H1 (cell line): ENCODE measurements around the gene ADPGK. TPM values are rescaled to one million over a fixed set of nuclear protein-coding genes. Genes with fewer than 3 reads are reported as not detected.

Source experiments
- CTCF ChIA-PET: fragments of 300-600 bp; sonication (Branson Sonifier 250); formaldehyde crosslinking; loops from one replicate; lab custom pipeline; 2021; ENCODE audit not compliant: partially characterized antibody; lab: Charles Lee
- POLR2A ChIA-PET: fragments of 300-600 bp; sonication (Branson Sonifier 250); formaldehyde crosslinking; loops from one replicate; lab custom pipeline; 2021; ENCODE audit warnings: inconsistent platforms; ENCODE audit not compliant: partially characterized antibody; lab: Charles Lee
- DNase-seq, 2 experiments: peaks; one replicate each; pipeline versions ENCODE4 v3.0.0 to v3.0.0-alpha.2; 2010 to 2022; ENCODE audit warnings: low spot score in 2 of 2, low read depth in 1 of 2, mixed read lengths in 1 of 2
- FAIRE-seq: peaks from 2 replicates; lab custom pipeline; 2011; peaks lifted over from hg19 to GRCh38; lab: Jason Lieb, UNC
- H2AFZ ChIP-seq: 2 replicates; pipeline ENCODE4 v1.8.1; 2012; ENCODE audit warnings: low read length, inconsistent platforms
- H2AK5ac ChIP-seq: 2 replicates; pipeline ENCODE4 v1.6.1; 2013; ENCODE audit warnings: low read depth, low read length
- H2BK120ac ChIP-seq: replicated peaks from 2 replicates; pipeline ENCODE3; 2013; ENCODE audit warnings: low read depth, low read length, inconsistent platforms
- H2BK12ac ChIP-seq: 2 replicates; pipeline ENCODE4 v1.6.1; 2013; ENCODE audit warnings: low read depth, low read length
- H2BK15ac ChIP-seq: 2 replicates; pipeline ENCODE4 v1.6.1; 2013; ENCODE audit warnings: low read length
- H2BK20ac ChIP-seq: 2 replicates; pipeline ENCODE4 v1.6.1; 2013; ENCODE audit warnings: low read length
- H2BK5ac ChIP-seq: 2 replicates; pipeline ENCODE4 v1.6.1; 2013; ENCODE audit warnings: low read depth, low read length
- H3K14ac ChIP-seq: 2 replicates; pipeline ENCODE4 v1.6.1; 2013; ENCODE audit warnings: inconsistent platforms; ENCODE audit not compliant: insufficient read length
- H3K18ac ChIP-seq: 2 replicates; pipeline ENCODE4 v1.6.1; 2013; ENCODE audit warnings: low read length; ENCODE audit errors: extremely low read depth
- H3K23ac ChIP-seq: 2 replicates; pipeline ENCODE4 v1.6.1; 2013; ENCODE audit warnings: inconsistent platforms; ENCODE audit not compliant: insufficient read length
- H3K23me2 ChIP-seq: 2 replicates; pipeline ENCODE4 v1.6.1; 2013; ENCODE audit warnings: low read depth, low read length
- H3K27ac ChIP-seq: 2 replicates; pipeline ENCODE4 v1.6.1; 2011; ENCODE audit warnings: low read depth, low read length, inconsistent platforms
- H3K27me3 ChIP-seq, 4 experiments: replicated peaks in 1 of 4; 1 replicate in 1 of 4; 2 replicates in 3 of 4; pipeline versions ENCODE4 v1.6.1 to v1.8.1; 2011 to 2013; ENCODE audit warnings: low read length in 3 of 4, mild to moderate bottlenecking in 3 of 4, inconsistent platforms in 2 of 4, mixed read lengths in 2 of 4, moderate library complexity in 1 of 4; ENCODE audit not compliant: control insufficient read depth in 3 of 4, insufficient read depth in 3 of 4; ENCODE audit errors: extremely low read depth in 1 of 4
- H3K36me3 ChIP-seq, 4 experiments: 2 replicates each; pipeline versions ENCODE4 v1.6.1 to v1.8.1; 2011 to 2013; ENCODE audit warnings: mild to moderate bottlenecking in 4 of 4, low read length in 3 of 4, moderate library complexity in 2 of 4, control low read depth in 1 of 4, inconsistent platforms in 1 of 4; ENCODE audit not compliant: insufficient read depth in 4 of 4, control insufficient read depth in 2 of 4
- H3K4ac ChIP-seq: replicated peaks from 2 replicates; pipeline ENCODE3; 2013; ENCODE audit warnings: low read length, low read depth, mixed read lengths, inconsistent platforms; ENCODE audit not compliant: insufficient read length
- H3K4me1 ChIP-seq, 4 experiments: replicated peaks in 1 of 4; 1 replicate in 1 of 4; 2 replicates in 3 of 4; pipeline versions ENCODE4 v1.6.1 to v1.8.1; 2011 to 2013; ENCODE audit warnings: low read length in 3 of 4, inconsistent platforms in 2 of 4, mixed read lengths in 1 of 4; ENCODE audit not compliant: insufficient read depth in 4 of 4, control insufficient read depth in 3 of 4
- H3K4me2 ChIP-seq, 2 experiments: 2 replicates each; pipeline versions ENCODE4 v1.6.1 to v1.8.1; 2011 to 2013; ENCODE audit warnings: low read depth in 2 of 2, low read length in 2 of 2, control low read depth in 1 of 2, inconsistent platforms in 1 of 2, mild to moderate bottlenecking in 1 of 2; ENCODE audit not compliant: insufficient read depth in 1 of 2
- H3K4me3 ChIP-seq, 4 experiments: fragments of 200-600, 300-600 bp in 1 of 4; sonication (generic), shearing (Covaris generic), sonication (Bioruptor Twin) in 1 of 4; 2 replicates each; pipeline versions ENCODE4 v1.5.1 to v1.8.1; 2011 to 2016; ENCODE audit warnings: low read length in 4 of 4, low read depth in 3 of 4, control low read depth in 2 of 4, inconsistent platforms in 2 of 4, mild to moderate bottlenecking in 2 of 4, mixed read lengths in 1 of 4, moderate library complexity in 1 of 4; ENCODE audit not compliant: insufficient read depth in 2 of 4; ENCODE audit errors: extremely low read depth in 1 of 4
- H3K56ac ChIP-seq: replicated peaks from 2 replicates; pipeline ENCODE3; 2013; ENCODE audit warnings: low read depth, mild to moderate bottlenecking, mixed read lengths, low read length, inconsistent platforms; ENCODE audit not compliant: insufficient read length
- H3K79me1 ChIP-seq: 2 replicates; pipeline ENCODE4 v1.6.1; 2013; ENCODE audit warnings: low read depth, low read length, control low read depth
- H3K79me2 ChIP-seq, 2 experiments: 2 replicates each; pipeline versions ENCODE4 v1.6.1 to v1.8.1; 2012 to 2013; ENCODE audit warnings: low read length in 2 of 2, mild to moderate bottlenecking in 2 of 2, inconsistent platforms in 1 of 2; ENCODE audit not compliant: insufficient read depth in 2 of 2, control insufficient read depth in 1 of 2
- H3K9ac ChIP-seq, 4 experiments: replicated peaks in 1 of 4; 1 replicate in 1 of 4; 2 replicates in 3 of 4; pipeline versions ENCODE4 v1.6.1 to v1.8.1; 2011 to 2013; ENCODE audit warnings: low read depth in 3 of 4, low read length in 3 of 4, control low read depth in 2 of 4, mild to moderate bottlenecking in 2 of 4, moderate library complexity in 2 of 4, inconsistent platforms in 1 of 4; ENCODE audit errors: extremely low read depth in 1 of 4
- H3K9me3 ChIP-seq, 2 experiments: 2 replicates each; pipeline versions ENCODE4 v1.6.1 to v1.8.1; 2012 to 2013; ENCODE audit warnings: mild to moderate bottlenecking in 2 of 2, moderate library complexity in 2 of 2, control low read depth in 1 of 2, inconsistent platforms in 1 of 2, low read depth in 1 of 2, low read length in 1 of 2, mixed read lengths in 1 of 2; ENCODE audit not compliant: insufficient read depth in 2 of 2
- H4K20me1 ChIP-seq, 2 experiments: replicated peaks in 1 of 2; 2 replicates each; pipeline versions ENCODE3 to v1.8.1; 2011 to 2013; ENCODE audit warnings: inconsistent platforms in 2 of 2, low read length in 2 of 2, mild to moderate bottlenecking in 1 of 2; ENCODE audit not compliant: insufficient read depth in 2 of 2, control insufficient read depth in 1 of 2
- H4K5ac ChIP-seq: 2 replicates; pipeline ENCODE4 v1.6.1; 2013; ENCODE audit warnings: low read length, low read depth, mixed read lengths, inconsistent platforms; ENCODE audit not compliant: insufficient read length
- H4K8ac ChIP-seq: 2 replicates; pipeline ENCODE4 v1.8.0; 2013; ENCODE audit warnings: mild to moderate bottlenecking, moderate library complexity, low read length, inconsistent platforms; ENCODE audit not compliant: insufficient read depth; ENCODE audit errors: extremely low read depth
- H4K91ac ChIP-seq: replicated peaks from 2 replicates; pipeline ENCODE3; 2013; ENCODE audit warnings: low read length, mixed read lengths, inconsistent platforms; ENCODE audit not compliant: insufficient read length
- CTBP2 ChIP-seq: IDR thresholded peaks from 2 replicates; pipeline ENCODE4 v1.7.0; 2011; ENCODE audit warnings: borderline replicate concordance, mild to moderate bottlenecking, moderate library complexity, mixed read lengths, low read length; ENCODE audit not compliant: insufficient read depth, insufficient read length
- GTF2F1 ChIP-seq: IDR thresholded peaks from 2 replicates; pipeline ENCODE4 v1.6.1; 2012; ENCODE audit warnings: low read depth, low read length, improper control_type of control experiment, borderline replicate concordance
- JUN ChIP-seq: IDR thresholded peaks from 2 replicates; pipeline ENCODE4 v1.6.1; 2011; ENCODE audit warnings: low read depth, mild to moderate bottlenecking, improper control_type of control experiment, low read length
- NANOG ChIP-seq: IDR thresholded peaks from 2 replicates; pipeline ENCODE4 v1.6.1; 2011; ENCODE audit warnings: low read length, low read depth, mild to moderate bottlenecking, inconsistent platforms; ENCODE audit not compliant: insufficient read depth, poor library complexity, severe bottlenecking
- POU5F1 ChIP-seq: IDR thresholded peaks from 2 replicates; pipeline ENCODE4 v1.6.1; 2011; ENCODE audit warnings: low read depth, mild to moderate bottlenecking, low read length, moderate library complexity
- RAD21 ChIP-seq, 2 experiments: IDR thresholded peaks in 1 of 2; conservative IDR thresholded peaks in 1 of 2; 2 replicates each; pipeline ENCODE4 v1.6.1; 2011; ENCODE audit warnings: low read depth in 2 of 2, low read length in 2 of 2, improper control_type of control experiment in 1 of 2, inconsistent platforms in 1 of 2, mild to moderate bottlenecking in 1 of 2, moderate library complexity in 1 of 2
- RNF2 ChIP-seq: fragments of 200-900, 300-1000 bp; sonication (generic); IDR thresholded peaks from 2 replicates; pipeline ENCODE4 v1.7.1; 2016; ENCODE audit warnings: borderline replicate concordance, low read depth, mild to moderate bottlenecking, antibody characterized with exemption, low read length; ENCODE audit not compliant: poor library complexity, severe bottlenecking; ENCODE audit errors: missing control alignments
- SP2 ChIP-seq: IDR thresholded peaks from 2 replicates; pipeline ENCODE4 v1.6.1; 2012; ENCODE audit warnings: mild to moderate bottlenecking, low read length, inconsistent platforms
- TBP ChIP-seq: IDR thresholded peaks from 2 replicates; pipeline ENCODE4 v1.6.1; 2011; ENCODE audit warnings: low read depth, low read length, improper control_type of control experiment
- WGBS, 2 experiments: shearing (Covaris generic) in 1 of 2; methylation state at CpG; one replicate each; pipeline versions ENCODE4 v1.1.6 to v1.1.7; 2013 to 2015; ENCODE audit warnings: low lambda C conversion rate in 2 of 2, mixed read lengths in 2 of 2, inconsistent platforms in 1 of 2, low coverage in 1 of 2, missing lambda C conversion rate in 1 of 2; ENCODE audit not compliant: insufficient replicate concordance in 2 of 2, insufficient coverage in 1 of 2, insufficient read length in 1 of 2; ENCODE audit errors: extremely low coverage in 1 of 2, missing lambda C conversion rate in 1 of 2; 5-methylcytosine and 5-hydroxymethylcytosine counted together
- polyA plus RNA-seq, 7 experiments: library from polyadenylated mRNA; depleted of rRNA in 3 of 7; stranded (reverse) in 5 of 7; unstranded in 2 of 7; fragments of >200 nt in 5 of 7; fragments of 200-250 nt in 2 of 7; gene quantifications; 1 replicate in 5 of 7; 2 replicates in 1 of 7; 4 replicates in 1 of 7; pipeline versions ENCODE4 v1.2.1 to v1.2.3, GENCODE V29; 2011 to 2013; ENCODE audit warnings: missing spikeins in 2 of 7, mixed read lengths in 2 of 7
- total RNA-seq: library from RNA; stranded (reverse); fragmentation: NEBNext Ultra II Directional; extraction: Animal tissue kit (Norgen Biotek cat#: 25700); gene quantifications from 2 replicates; pipeline ENCODE4 v1.2.1, GENCODE V29; 2021
- TF ChIP-seq, protein P1 (sequence below): IDR thresholded peaks from 2 replicates; pipeline ENCODE4 v1.6.1; 2012; ENCODE audit warnings: inconsistent platforms

Gene ADPGK
- total and polyA plus RNA-seq, 2 of the 8 experiments (the other 6 are each of a cell fraction or from before 2014, with no cell fraction given), result 32.2 to 38.2 TPM

DNA sequence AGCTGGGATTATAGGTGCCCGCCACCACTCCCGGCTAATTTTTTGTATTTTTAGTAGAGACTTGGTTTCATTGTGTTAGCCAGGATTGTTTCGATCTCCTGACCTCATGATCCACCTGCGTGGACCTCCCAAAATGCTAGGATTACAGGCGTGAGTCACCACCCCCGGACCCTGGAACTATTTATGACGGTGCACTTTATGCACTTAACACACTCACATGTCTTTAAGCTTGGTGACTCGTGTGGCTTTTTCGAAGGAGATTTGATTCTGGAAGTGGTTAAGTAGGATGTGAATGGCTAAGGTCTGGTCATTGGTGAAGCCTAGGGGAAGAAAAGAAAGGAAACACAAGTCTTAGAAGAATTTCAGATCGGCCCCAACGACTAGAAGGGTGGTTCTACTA lies 77.3 kb downstream of the ADPGK start:
- Histone ChIP-seq H4K5ac (no peak overlapping the region), H2AFZ (no peak overlapping the region), H2BK5ac (no peak overlapping the region), H3K23ac (no peak overlapping the region), H4K20me1 (peaks cover 0 to 3% of the 10 kb centered on the region in 2 experiments), H3K4me3 (no peak overlapping the region), H3K4me2 (no peak overlapping the region), H3K23me2 (no peaks in the 10 kb centered on the region), H3K14ac (no peak overlapping the region), H2BK12ac (no peak overlapping the region), H3K18ac (no peak overlapping the region), H2AK5ac (no peak overlapping the region), H2BK15ac (no peak overlapping the region), H4K8ac (no peak overlapping the region), H3K4me1 (no peaks in the 10 kb centered on the region), H3K9me3 (no peaks in the 10 kb centered on the region), H3K79me2 (no peaks in the 10 kb centered on the region; a peak in 1 of 4 replicates), H3K9ac (no peak overlapping the region), H2BK120ac (no peak overlapping the region), H3K27ac (no peak overlapping the region), H3K56ac (no peak overlapping the region), H2BK20ac (no peak overlapping the region), H3K36me3 (no peaks in the 10 kb centered on the region), H3K27me3 (no peaks in the 10 kb centered on the region), H3K4ac (no peak overlapping the region), H4K91ac (no peak overlapping the region), H3K79me1 (no peaks in the 10 kb centered on the region)
- DNase-seq (no peak), FAIRE-seq (no peak)
- ChIA-PET POLR2A (interaction anchor here (1.3 kb wide), 1 partner anchor 12 kb away, joined by 3 read pairs; no protein-coding TSS in a partner anchor), CTCF (interaction anchor here (0.6 to 1.8 kb wide), 4 partner anchors 18 to 266 kb away, joined by 3 to 5 read pairs (median 3); no protein-coding TSS in a partner anchor)
- WGBS, 2 experiments, result 96% methylated on average over 11 of the region's 11 CpGs; no CpG with 5 or more reads in 1 of the 2 experiments
- TF ChIP-seq RAD21 (IDR thresholded peaks at IDR 0.05 in 1 of 2, conservative IDR thresholded peaks at IDR 0.05 in 1 of 2; ENCODE audit: low read depth in 2 of 2, low read length in 2 of 2) (no peak), CTBP2 (no peak), GTF2F1 (no peak), NANOG (no peak), JUN (no peak), RNF2 (no peak), POU5F1 (no peak), TBP (no peak), SP2 (no peak)
- TF ChIP-seq, protein P1, sequence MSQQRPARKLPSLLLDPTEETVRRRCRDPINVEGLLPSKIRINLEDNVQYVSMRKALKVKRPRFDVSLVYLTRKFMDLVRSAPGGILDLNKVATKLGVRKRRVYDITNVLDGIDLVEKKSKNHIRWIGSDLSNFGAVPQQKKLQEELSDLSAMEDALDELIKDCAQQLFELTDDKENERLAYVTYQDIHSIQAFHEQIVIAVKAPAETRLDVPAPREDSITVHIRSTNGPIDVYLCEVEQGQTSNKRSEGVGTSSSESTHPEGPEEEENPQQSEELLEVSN, result no peak
